ENCODE measurements around the gene GATD1. TPM values are rescaled to one million over a fixed set of nuclear protein-coding genes. Genes with fewer than 3 reads are reported as not detected.

Gene GATD1
- total RNA-seq, 4 donors from 2014 or later, result 47.6 to 81.7 (median 52.9) TPM

- Histone ChIP-seq H3K9me3 (no peaks in the 10 kb centered on the region), H3K27ac (no peak overlapping the region), H3K4me3 (no peak overlapping the region), H3K4me1 (peaks cover 0 to 41% (median 12%) of the 10 kb centered on the region in 4 donors), H3K27me3 (no peaks in the 10 kb centered on the region), H3K36me3 (peaks cover 0 to 38% (median 0%) of the 10 kb centered on the region in 3 donors)
- DNase-seq, result no peak
- TF ChIP-seq, protein P1, sequence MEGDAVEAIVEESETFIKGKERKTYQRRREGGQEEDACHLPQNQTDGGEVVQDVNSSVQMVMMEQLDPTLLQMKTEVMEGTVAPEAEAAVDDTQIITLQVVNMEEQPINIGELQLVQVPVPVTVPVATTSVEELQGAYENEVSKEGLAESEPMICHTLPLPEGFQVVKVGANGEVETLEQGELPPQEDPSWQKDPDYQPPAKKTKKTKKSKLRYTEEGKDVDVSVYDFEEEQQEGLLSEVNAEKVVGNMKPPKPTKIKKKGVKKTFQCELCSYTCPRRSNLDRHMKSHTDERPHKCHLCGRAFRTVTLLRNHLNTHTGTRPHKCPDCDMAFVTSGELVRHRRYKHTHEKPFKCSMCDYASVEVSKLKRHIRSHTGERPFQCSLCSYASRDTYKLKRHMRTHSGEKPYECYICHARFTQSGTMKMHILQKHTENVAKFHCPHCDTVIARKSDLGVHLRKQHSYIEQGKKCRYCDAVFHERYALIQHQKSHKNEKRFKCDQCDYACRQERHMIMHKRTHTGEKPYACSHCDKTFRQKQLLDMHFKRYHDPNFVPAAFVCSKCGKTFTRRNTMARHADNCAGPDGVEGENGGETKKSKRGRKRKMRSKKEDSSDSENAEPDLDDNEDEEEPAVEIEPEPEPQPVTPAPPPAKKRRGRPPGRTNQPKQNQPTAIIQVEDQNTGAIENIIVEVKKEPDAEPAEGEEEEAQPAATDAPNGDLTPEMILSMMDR (IDR thresholded peaks at IDR 0.05), result no peak
- TF ChIP-seq POLR2A (IDR thresholded peaks at IDR 0.05), result no peak
Observed at GRCh38 chr11:774873-775592, 2.3 kb downstream of the GATD1 start.

DNA sequence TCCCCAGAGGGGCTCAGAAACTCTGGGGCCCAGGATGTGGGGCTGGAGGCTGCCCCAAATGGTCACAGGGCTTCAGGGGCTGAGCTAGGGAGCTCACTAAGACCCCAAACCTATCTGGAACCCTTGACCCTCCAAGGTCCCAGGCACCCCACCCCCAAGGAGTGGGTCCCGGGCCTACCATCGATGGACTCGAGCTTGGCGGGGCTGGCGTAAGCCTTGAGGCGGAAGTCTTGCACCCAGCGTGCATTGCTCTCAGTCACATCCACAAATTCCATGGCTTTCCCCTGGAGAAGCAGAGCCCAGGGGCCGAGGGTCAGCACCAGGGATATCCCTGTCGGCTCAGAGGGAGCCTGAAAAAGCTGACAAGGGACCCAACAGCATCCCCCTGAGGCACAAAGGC is 3.5 kb downstream of the GATD1 start:
- no peaks in the 10 kb centered on the region for H3K9me3 ChIP-seq
- no peak for TF ChIP-seq POLR2A (IDR thresholded peaks at IDR 0.05)
- TF ChIP-seq, protein P1 (IDR thresholded peaks at IDR 0.05), result no peak
- H3K36me3 ChIP-seq, result peaks cover 0 to 41% (median 0%) of the 10 kb centered on the region in 3 donors
- peaks cover 0 to 29% (median 12%) of the 10 kb centered on the region in 4 donors for H3K4me1 ChIP-seq
- no peak for DNase-seq
- no peaks in the 10 kb centered on the region for H3K27me3 ChIP-seq
- no peak overlapping the region for H3K4me3 ChIP-seq
- no peak overlapping the region for H3K27ac ChIP-seq

DNA sequence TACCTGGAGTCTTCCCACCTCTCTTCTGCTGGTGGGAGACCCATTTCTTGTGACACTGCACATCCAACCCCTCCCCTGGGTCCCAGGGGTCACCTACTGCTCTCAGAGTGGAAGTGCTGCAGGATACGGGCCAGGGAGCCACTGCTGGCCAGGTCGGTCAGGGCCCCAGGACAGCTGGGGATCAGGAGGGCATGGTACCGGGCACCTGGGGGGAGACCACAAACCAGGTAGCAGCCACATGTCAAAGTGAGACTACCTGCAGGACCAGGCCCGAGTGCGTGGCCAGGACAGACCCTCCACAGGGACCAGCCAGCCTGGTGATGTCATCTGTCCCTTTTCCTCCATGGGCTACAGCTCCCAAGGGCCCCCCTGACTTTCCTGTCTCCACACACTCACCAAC is 3.9 kb downstream of the GATD1 start:
- Histone ChIP-seq H3K27me3 (no peaks in the 10 kb centered on the region), H3K4me1 (peaks cover 0 to 25% (median 11%) of the 10 kb centered on the region in 4 donors), H3K9me3 (no peaks in the 10 kb centered on the region), H3K4me3 (no peak overlapping the region), H3K36me3 (peaks cover 0 to 41% (median 0%) of the 10 kb centered on the region in 3 donors), H3K27ac (no peak overlapping the region)
- DNase-seq, result no peak
- TF ChIP-seq POLR2A (IDR thresholded peaks at IDR 0.05), result no peak
- TF ChIP-seq, protein P1 (IDR thresholded peaks at IDR 0.05), result no peak

DNA sequence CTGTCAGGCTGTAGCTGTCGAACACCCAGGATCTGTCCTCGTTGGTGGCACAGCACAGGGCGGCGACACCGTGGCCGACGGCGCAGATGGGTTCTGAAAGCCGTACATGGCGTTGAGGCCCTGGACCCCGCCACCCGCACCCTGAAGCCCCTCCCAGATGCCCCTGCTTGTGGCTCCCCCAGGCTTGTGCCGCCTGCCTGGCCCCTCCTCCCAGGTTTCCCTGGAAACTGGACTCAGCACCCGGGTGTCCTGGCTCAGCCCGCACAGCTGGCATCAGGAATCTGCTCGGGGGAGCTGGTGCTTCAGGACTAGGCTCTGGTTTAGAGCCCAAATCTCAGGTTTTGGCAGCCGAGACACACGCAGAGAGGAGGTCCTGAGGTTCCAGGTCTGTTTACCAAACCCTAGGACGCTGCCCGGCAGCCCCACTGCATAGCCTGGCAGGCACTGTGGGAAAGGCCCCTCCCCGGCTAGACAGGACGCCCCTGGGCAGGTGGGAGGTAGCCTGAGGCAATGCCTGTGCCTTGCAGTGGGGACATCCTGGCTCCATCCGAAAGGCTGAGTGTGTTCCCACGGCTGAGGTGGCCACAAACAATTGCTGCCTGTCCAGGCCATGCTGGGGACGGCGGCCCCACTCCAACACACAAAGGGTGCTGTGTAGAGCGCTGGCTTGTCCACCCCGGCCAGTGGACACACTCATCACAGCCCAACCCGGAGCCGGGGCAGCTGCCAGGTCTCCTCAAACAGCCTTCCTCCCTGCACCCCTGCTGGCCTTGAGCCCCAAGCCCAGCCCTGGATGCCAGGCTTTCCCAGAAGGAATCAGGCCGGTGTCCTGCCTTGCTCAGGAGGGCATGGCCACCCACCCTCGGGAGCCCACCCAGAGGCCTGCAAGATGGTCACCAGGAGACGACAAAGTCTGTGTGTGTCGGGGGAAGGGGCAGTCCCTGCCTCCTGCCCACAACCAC is 4.6 kb downstream of the GATD1 start:
- Histone ChIP-seq H3K4me1 (peaks cover 0 to 21% (median 8%) of the 10 kb centered on the region in 4 donors), H3K9me3 (no peaks in the 10 kb centered on the region), H3K27me3 (no peaks in the 10 kb centered on the region), H3K27ac (no peak overlapping the region), H3K36me3 (peaks cover 0 to 41% (median 0%) of the 10 kb centered on the region in 3 donors), H3K4me3 (no peak overlapping the region)
- no peak for DNase-seq
- TF ChIP-seq, protein P1 (IDR thresholded peaks at IDR 0.05), result no peak
- TF ChIP-seq POLR2A (IDR thresholded peaks at IDR 0.05), result no peak

DNA sequence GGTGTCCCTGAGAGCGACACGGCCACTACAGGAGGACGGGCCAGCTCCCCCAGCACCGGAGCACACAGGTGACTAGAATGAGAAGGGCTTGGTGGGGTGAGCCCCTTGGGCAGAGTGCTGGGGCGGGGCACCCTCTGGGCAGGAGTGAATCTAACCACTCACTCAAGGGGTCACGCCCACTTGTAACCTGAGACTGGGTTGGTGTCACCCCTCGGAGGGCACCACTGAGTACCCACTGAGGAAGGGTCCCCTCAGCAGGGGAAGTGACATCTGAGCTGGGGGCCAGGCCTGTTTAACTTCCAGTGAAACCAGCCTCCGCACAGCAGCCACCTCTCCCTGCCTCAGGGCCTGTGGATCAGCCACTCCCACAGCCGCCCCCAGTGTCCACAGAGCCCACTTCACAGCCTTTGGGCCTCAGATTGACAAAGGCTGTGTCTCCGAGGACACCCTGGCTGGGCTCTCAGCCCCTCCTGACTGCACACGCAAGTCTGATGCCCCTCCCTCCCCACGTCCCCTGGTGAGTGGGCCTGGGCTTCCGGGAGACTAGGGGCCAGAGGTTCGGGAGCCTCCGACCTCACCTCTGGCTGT is 5.6 kb downstream of the GATD1 start:
- TF ChIP-seq POLR2A (IDR thresholded peaks at IDR 0.05), result no peak
- TF ChIP-seq, protein P1 (IDR thresholded peaks at IDR 0.05), result no peak
- Histone ChIP-seq H3K4me1 (peaks cover 0 to 21% (median 8%) of the 10 kb centered on the region in 4 donors), H3K4me3 (no peak overlapping the region), H3K9me3 (no peaks in the 10 kb centered on the region), H3K27me3 (no peaks in the 10 kb centered on the region), H3K36me3 (peaks cover 0 to 46% (median 0%) of the 10 kb centered on the region in 3 donors), H3K27ac (no peak overlapping the region)
- DNase-seq, result no peak

All from Peyer's patch (tissue), 4 donors.